NCI-H524 treated with DMSO at 0.1 percent for 48 hours (cell line): ENCODE results near the gene GTSE1.

Source experiments
- DNase-seq: peaks from one replicate; lab custom pipeline; 2025; lab: John Stamatoyannopoulos, UW

GTSE1 gene

GRCh38 chr22:46379066-46379930 is 82.6 kb downstream of the GTSE1 start:
- DNase-seq: no peak

- DNase-seq: no peak
Measured at GRCh38 chr22:46380069-46380468, 83.4 kb downstream of the GTSE1 start.
